Measurements from ENCODE around the gene KCNIP2.

KCNIP2 gene

DNA sequence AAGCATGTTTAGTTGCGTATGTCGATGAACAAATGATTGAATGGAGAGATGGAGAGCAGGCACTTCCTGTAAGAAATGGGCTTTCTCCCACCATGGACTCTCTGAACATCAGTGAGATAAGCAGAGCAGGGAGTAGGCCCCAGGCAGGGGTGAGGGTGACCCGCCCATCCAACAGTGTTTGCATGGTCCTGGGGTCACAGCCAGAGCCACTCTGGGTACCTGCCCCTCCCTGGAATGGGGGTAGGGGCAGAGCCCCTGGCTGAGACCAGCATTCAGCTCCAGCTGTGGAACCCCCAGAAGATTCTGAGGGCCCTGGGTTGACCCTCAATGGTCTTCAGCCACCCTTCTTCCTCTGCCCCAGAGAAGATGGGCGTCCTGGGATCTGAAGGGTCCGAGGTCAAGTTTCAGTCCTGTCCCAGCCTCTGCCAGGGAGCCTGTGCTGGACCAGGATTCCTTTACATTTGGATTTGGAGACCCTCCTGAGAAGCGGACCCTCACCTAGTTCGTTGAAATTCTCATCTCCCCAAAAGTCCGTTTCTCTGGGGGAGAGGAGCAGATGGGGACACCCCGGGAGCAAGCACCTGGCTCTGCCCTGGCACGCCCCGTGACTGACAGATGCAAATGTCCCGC is 65.3 kb downstream of the KCNIP2 start:
- no peak for DNase-seq
- peaks cover 17% of the 10 kb centered on the region for H3K4me1 ChIP-seq (ENCODE audit: low read length)
- peaks cover 16% of the 10 kb centered on the region for H3K79me2 ChIP-seq (ENCODE audit: low read length)
- peaks cover 43% of the 10 kb centered on the region for H3K27me3 ChIP-seq (replicated peaks; ENCODE audit: insufficient read depth, low read length)
- H3K9ac ChIP-seq (ENCODE audit: low read length) = no peak overlapping the region; the same call in 1 of the 2 replicates
- H3K9me3 ChIP-seq (replicated peaks; ENCODE audit: insufficient read depth, low read length) = no peaks in the 10 kb centered on the region
- H3K27ac ChIP-seq (ENCODE audit: low read length) = no peak overlapping the region
- no peaks in the 10 kb centered on the region for H3F3A ChIP-seq (ENCODE audit: insufficient read depth, low read length)
- no peak overlapping the region; the same call in 1 of the 2 replicates for H2AFZ ChIP-seq (ENCODE audit: low read length)
- no peak for TF ChIP-seq EZH2 (optimal IDR thresholded peaks at IDR 0.05; ENCODE audit: low read depth, low read length)
- peak overlapping the region; percentile 59 for H3K4me3 ChIP-seq (ENCODE audit: low read length)
- no peaks in the 10 kb centered on the region for H3K36me3 ChIP-seq (replicated peaks; ENCODE audit: insufficient read depth, low read length)
- peak overlapping the region; percentile 99 for H3K4me2 ChIP-seq (ENCODE audit: low read depth, low read length)
- H4K20me1 ChIP-seq (ENCODE audit: insufficient read depth, low read length) = no peaks in the 10 kb centered on the region
- H3K9me2 ChIP-seq (replicated peaks; ENCODE audit: insufficient read depth, low read length) = no peaks in the 10 kb centered on the region

DNA sequence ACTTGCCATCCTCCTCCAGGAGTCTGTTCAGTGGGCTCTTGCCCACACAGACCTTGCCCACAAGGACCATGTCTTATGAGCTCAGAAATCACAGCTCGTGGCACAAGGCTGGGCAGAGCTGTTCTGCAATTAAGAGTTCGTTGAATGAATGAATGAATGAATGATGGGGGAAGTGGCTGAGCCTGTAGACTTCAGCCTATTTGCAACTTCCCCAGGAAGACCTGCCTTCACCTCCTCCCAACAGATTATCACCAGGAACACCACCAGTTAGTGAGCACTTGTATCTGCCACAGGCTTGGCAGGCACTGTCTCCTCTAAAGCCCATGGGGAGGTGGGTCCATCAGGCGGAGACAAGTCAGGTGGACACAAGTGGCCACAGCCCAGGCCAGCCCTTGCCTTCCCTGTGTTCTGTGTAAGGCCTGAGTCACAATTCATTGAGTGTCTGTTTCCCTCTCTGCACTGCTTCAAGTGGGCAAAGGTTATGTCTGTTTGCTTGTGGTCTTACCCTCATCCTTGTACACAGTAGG is 65.9 kb downstream of the KCNIP2 start:
- no peaks in the 10 kb centered on the region for H4K20me1 ChIP-seq (ENCODE audit: insufficient read depth, low read length)

DNA sequence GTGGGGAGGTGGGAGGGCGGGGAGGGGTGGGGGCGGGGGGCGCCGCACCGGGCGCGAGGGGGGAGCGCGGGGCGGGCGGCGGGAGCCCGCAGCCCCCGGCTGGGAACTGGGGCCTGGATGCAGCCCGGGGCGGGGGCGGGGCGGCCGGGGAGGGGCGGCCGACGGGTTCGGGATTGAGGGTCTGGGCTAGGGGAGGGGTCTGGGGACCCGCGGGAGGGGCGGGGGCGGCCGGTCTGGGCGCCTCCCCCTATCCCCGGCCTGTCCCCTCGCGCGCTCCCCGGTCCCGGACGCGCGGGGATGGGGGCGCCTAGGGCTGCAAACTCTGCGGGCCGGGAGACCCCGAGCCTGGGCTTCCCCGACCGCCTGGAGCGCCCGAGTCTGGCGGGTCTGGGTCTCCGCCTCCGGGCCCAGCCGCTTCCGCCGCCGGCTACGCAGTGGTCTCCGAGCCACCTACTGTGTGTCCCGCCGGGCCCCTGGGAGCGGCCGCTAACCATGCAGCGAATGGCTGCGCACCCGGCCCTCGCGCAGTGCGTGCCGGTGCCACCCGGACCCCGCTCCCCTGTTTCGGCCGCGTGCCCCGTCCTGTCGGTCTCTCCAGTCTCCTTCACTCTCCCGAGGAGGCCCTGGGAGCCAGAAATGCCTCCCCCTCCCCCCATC is 67.3 kb downstream of the KCNIP2 start:
- no peak overlapping the region for H2AFZ ChIP-seq (ENCODE audit: low read length)
- H3K4me1 ChIP-seq (ENCODE audit: low read length) = peaks cover 8% of the 10 kb centered on the region
- no peak overlapping the region for H3K27ac ChIP-seq (ENCODE audit: low read length)
- no peak overlapping the region for H3K4me3 ChIP-seq (ENCODE audit: low read length)
- H3K79me2 ChIP-seq (ENCODE audit: low read length) = no peaks in the 10 kb centered on the region
- H3K9ac ChIP-seq (ENCODE audit: low read length) = no peak overlapping the region
- no peaks in the 10 kb centered on the region for H3K9me2 ChIP-seq (replicated peaks; ENCODE audit: insufficient read depth, low read length)
- no peak for DNase-seq
- H3F3A ChIP-seq (ENCODE audit: insufficient read depth, low read length) = no peaks in the 10 kb centered on the region
- peaks cover 63% of the 10 kb centered on the region for H3K27me3 ChIP-seq (replicated peaks; ENCODE audit: insufficient read depth, low read length)
- no peaks in the 10 kb centered on the region for H3K36me3 ChIP-seq (replicated peaks; ENCODE audit: insufficient read depth, low read length)
- H4K20me1 ChIP-seq (ENCODE audit: insufficient read depth, low read length) = no peaks in the 10 kb centered on the region
- peak; percentile 56 for TF ChIP-seq EZH2 (optimal IDR thresholded peaks at IDR 0.05; ENCODE audit: low read depth, low read length)
- no peak for TF ChIP-seq EZH2phosphoT487 (IDR thresholded peaks at IDR 0.05; ENCODE audit: low read length)
- TF ChIP-seq, protein P1, sequence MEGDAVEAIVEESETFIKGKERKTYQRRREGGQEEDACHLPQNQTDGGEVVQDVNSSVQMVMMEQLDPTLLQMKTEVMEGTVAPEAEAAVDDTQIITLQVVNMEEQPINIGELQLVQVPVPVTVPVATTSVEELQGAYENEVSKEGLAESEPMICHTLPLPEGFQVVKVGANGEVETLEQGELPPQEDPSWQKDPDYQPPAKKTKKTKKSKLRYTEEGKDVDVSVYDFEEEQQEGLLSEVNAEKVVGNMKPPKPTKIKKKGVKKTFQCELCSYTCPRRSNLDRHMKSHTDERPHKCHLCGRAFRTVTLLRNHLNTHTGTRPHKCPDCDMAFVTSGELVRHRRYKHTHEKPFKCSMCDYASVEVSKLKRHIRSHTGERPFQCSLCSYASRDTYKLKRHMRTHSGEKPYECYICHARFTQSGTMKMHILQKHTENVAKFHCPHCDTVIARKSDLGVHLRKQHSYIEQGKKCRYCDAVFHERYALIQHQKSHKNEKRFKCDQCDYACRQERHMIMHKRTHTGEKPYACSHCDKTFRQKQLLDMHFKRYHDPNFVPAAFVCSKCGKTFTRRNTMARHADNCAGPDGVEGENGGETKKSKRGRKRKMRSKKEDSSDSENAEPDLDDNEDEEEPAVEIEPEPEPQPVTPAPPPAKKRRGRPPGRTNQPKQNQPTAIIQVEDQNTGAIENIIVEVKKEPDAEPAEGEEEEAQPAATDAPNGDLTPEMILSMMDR (IDR thresholded peaks at IDR 0.05; ENCODE audit: low read length) = no peak
- no peaks in the 10 kb centered on the region for H3K9me3 ChIP-seq (replicated peaks; ENCODE audit: insufficient read depth, low read length)
- no peak overlapping the region for H3K4me2 ChIP-seq (ENCODE audit: low read depth, low read length)

More for the DNA sequence above, 65.9 kb downstream of the KCNIP2 start:
- no peak overlapping the region for H3K27ac ChIP-seq (ENCODE audit: low read length)
- H3K27me3 ChIP-seq (replicated peaks; ENCODE audit: insufficient read depth, low read length) = peaks cover 49% of the 10 kb centered on the region
- no peaks in the 10 kb centered on the region for H3K9me2 ChIP-seq (replicated peaks; ENCODE audit: insufficient read depth, low read length)
- no peaks in the 10 kb centered on the region for H3F3A ChIP-seq (ENCODE audit: insufficient read depth, low read length)
- no peak overlapping the region for H3K4me2 ChIP-seq (ENCODE audit: low read depth, low read length)
- no peak overlapping the region for H3K4me3 ChIP-seq (ENCODE audit: low read length)
- H3K36me3 ChIP-seq (replicated peaks; ENCODE audit: insufficient read depth, low read length) = no peaks in the 10 kb centered on the region
- no peak overlapping the region for H2AFZ ChIP-seq (ENCODE audit: low read length)
- no peak for DNase-seq
- peaks cover 17% of the 10 kb centered on the region for H3K4me1 ChIP-seq (ENCODE audit: low read length)
- no peaks in the 10 kb centered on the region for H3K9me3 ChIP-seq (replicated peaks; ENCODE audit: insufficient read depth, low read length)
- no peak overlapping the region for H3K9ac ChIP-seq (ENCODE audit: low read length)
- TF ChIP-seq, protein P1 (IDR thresholded peaks at IDR 0.05; ENCODE audit: low read length) = no peak
- no peak for TF ChIP-seq EZH2 (optimal IDR thresholded peaks at IDR 0.05; ENCODE audit: low read depth, low read length)
- no peak for TF ChIP-seq EZH2phosphoT487 (IDR thresholded peaks at IDR 0.05; ENCODE audit: low read length)
- H3K79me2 ChIP-seq (ENCODE audit: low read length) = peaks cover 11% of the 10 kb centered on the region

Measured in MM.1S (cell line).